Panc1 (cell line): Measurements from ENCODE around the gene TNP1.

Experiments used
- CTCF ChIP-seq: fragments of 450-650 bp; IDR thresholded peaks from 2 replicates; pipeline ENCODE4 v1.5.1; 2017; ENCODE audit warnings: mild to moderate bottlenecking
- POLR2AphosphoS5 ChIP-seq: IDR thresholded peaks from 2 replicates; pipeline ENCODE4 v1.6.1; 2012; ENCODE audit warnings: mild to moderate bottlenecking, low read depth, low read length, moderate library complexity
- TCF7L2 ChIP-seq: IDR thresholded peaks from 2 replicates; pipeline ENCODE4 v1.6.1; 2011; ENCODE audit warnings: mild to moderate bottlenecking, low read depth, low read length, inconsistent platforms

GRCh38 chr2:216863946-216864345 is 4.1 kb upstream of the TNP1 start:
- TF ChIP-seq POLR2AphosphoS5 (no peak), TCF7L2 (no peak), CTCF (no peak)
